Astrocyte of the cerebellum (primary cell): ENCODE measurements around the gene ZSWIM1.

Experiments
- DNase-seq: peaks from one replicate; pipeline ENCODE4 v3.0.0-alpha.2; 2011; ENCODE audit warnings: low read depth
- H3K4me3 ChIP-seq: 2 replicates; pipeline ENCODE4 v1.5.1; 2011; ENCODE audit warnings: mild to moderate bottlenecking, low read depth, low read length, moderate library complexity
- CTCF ChIP-seq: IDR thresholded peaks from 2 replicates; pipeline ENCODE4 v1.5.1; 2012; ENCODE audit warnings: low read length, low read depth, moderate library complexity, mild to moderate bottlenecking; ENCODE audit errors: missing control alignments
- in situ Hi-C: cut with HindIII; loops from 2 replicates; pipeline ENCODE4 v1.10.0; 2017; ENCODE audit warnings: low sequenced_read_pairs

Gene ZSWIM1

DNA sequence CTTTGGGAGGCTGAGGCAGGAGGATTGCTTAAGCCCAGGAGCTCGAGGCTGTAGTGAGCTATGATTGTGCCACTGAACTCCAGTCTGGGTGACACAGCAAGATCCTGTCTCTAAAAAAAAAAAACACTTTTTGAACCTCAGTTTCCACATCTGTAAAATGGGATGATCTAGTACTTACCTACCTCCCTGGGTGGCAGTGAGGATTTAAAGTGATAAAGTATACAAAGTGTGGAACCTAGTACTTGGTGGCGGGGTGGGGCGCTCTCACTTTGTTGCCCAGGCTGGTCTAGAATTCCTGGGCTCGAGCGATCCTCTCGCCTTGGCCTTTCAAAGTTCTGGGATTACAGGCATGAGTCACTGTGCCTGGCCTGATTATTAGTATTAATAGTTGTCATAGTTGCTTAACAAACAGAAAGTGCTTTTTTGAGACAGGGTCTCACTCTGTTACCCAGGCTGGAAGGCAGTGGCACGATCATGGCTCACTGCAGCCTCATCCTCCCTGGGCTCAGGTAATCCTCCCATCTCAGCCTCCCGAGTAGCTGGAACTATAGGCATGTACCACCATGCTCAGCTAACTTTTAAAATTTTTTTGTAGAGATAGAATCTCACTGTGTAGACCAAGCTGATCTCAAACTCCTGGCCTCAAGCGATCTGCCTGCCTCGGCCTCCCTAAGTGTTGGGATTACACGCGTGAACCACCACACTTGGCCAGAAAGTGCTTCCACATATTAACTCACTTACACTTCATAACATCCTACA is 37.9 kb downstream of the ZSWIM1 start:
- no peak overlapping the region for H3K4me3 ChIP-seq
- DNase-seq = no peak
- in situ Hi-C loops = no loop called here
- no peak for TF ChIP-seq CTCF

DNA sequence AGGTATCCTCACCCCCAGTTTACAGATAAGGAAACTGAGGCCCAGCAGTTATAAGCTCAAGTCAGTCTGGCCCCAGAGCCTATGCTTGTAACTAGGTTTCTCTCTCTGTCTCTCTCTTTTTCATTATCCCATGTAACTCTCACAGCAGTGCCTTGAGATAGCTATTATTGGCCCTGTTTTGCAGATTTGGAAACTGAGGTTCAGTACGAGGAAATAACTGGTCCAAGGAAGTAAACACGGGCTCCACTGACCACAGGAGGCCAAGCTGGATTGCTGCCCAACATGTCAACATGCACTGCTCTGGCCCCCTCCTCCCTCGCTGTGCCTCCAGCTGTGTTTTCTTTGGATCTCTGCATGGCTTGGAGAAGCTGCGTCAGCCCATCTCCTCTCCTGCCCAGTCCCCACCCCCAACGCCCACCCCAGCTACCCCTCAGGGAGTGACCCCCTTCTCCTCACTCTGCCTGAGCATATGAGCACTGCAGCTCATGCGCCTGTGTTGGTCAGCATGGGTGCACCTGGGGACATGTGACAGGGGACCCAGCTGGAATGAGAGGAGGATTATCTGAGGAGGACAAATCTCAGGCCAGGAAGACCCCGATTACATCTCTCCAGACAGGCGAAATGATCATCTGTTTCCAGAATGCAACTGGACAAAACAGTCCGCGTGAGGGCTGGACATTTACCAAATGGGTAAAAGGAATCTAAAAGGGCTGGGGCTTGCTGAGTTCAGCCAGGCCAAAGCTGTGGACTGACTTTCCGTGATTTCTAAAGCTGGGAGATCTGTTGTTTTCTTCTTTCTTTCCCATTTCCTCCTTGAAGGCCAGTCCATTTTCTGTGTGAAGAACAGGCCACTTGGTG is 38.7 kb downstream of the ZSWIM1 start:
- no peak overlapping the region for H3K4me3 ChIP-seq
- in situ Hi-C loops = no loop called here
- TF ChIP-seq CTCF = no peak
- DNase-seq = peak; percentile 54

- no peak for TF ChIP-seq CTCF
- no peak for DNase-seq
- in situ Hi-C loops = no loop called here
- H3K4me3 ChIP-seq = no peak overlapping the region
Observed at GRCh38 chr20:45920462-45921336, 39.7 kb downstream of the ZSWIM1 start.

DNA sequence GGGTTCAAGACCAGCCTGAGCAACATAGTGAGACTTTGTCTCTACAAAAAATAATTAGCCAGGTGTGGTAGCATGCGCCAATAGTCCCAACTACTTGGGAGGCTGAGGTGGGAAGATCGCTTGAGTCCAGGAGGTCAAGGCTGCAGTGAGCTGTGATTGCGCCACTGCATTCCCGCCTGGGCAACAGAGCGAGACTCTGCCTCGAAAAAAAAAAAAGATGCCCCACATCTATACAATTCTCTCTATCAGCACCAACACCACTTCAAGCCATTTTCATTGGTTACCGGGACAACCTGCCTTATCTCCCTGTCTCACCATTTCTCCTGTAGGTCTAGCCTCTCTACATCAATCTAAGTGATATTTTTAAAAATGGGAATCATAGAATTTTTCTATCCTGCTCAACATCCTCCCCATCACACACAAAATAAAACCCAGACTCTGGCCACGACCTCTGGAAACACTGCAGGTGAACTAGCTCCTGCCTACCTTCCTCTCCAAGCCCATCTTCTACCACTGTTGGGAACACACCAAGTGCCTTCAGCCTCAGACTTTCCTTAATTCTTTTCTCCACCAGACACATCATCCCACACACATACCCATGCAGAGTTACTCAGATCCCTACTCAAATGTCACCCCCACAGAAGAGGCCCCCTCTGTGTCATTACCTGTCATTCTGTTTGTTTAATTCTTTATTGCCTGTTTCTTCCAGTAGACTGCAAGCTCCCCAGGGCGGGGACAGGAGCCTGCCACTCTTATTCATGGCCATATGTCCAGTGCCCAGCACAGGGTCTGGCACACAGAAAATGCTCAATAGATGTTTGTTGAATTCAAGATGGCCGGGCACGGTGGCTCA is 40.5 kb downstream of the ZSWIM1 start:
- no peak for TF ChIP-seq CTCF
- in situ Hi-C loops = no loop called here

GRCh38 chr20:45924391-45925261 is 43.6 kb downstream of the ZSWIM1 start:
- DNase-seq = no peak
- H3K4me3 ChIP-seq = no peak overlapping the region
- in situ Hi-C loops = no loop called here
- TF ChIP-seq CTCF = no peak

More for the DNA sequence above, 40.5 kb downstream of the ZSWIM1 start:
- no peak overlapping the region for H3K4me3 ChIP-seq
- no peak for DNase-seq
